IPS-18c (cell line): ENCODE data around the gene PCDHB5.
"Not testable (repeated sequence)": the region's sequence is repeated elsewhere in the genome, so short reads cannot be mapped to it uniquely, and the experiment has no call there.

Source experiments
- H3K4me3 ChIP-seq: 2 replicates; pipeline ENCODE4 v1.7.0; 2013; ENCODE audit warnings: low read depth, mild to moderate bottlenecking, low read length, moderate library complexity; ENCODE audit not compliant: insufficient read depth
- H3K9me3 ChIP-seq: one replicate; pipeline ENCODE4 v1.6.1; 2013; ENCODE audit warnings: mild to moderate bottlenecking, low read length, moderate library complexity; ENCODE audit not compliant: control insufficient read depth, insufficient read depth

PCDHB5 gene

GRCh38 chr5:141149812-141150211 lies 14.8 kb downstream of the PCDHB5 start, which contains the start of gene PCDHB6:
Gene PCDHB6 (plus strand): TSS chr5:141150057. CDS start chr5:141150258, 201 bp downstream.
- Histone ChIP-seq H3K9me3 (peaks cover 2% of the 10 kb centered on the region), H3K4me3 (no peak within 1 kb of the TSS)

GRCh38 chr5:141150224-141150992 lies 15.4 kb downstream of the PCDHB5 start:
- H3K9me3 ChIP-seq = peaks cover 2% of the 10 kb centered on the region
- H3K4me3 ChIP-seq = no peak overlapping the region

GRCh38 chr5:141150993-141151325 lies 16.0 kb downstream of the PCDHB5 start:
- H3K4me3 ChIP-seq = no peak overlapping the region

GRCh38 chr5:141151632-141152031 lies 16.6 kb downstream of the PCDHB5 start:
- not testable (repeated sequence) for H3K9me3 ChIP-seq

More at GRCh38 chr5:141150993-141151325, 16.0 kb downstream of the PCDHB5 start:
- H3K9me3 ChIP-seq = peaks cover 2% of the 10 kb centered on the region

GRCh38 chr5:141152096-141152495 lies 17.1 kb downstream of the PCDHB5 start:
- not testable (repeated sequence) for H3K4me3 ChIP-seq, H3K9me3 ChIP-seq

More at GRCh38 chr5:141151632-141152031, 16.6 kb downstream of the PCDHB5 start:
- H3K4me3 ChIP-seq = not testable (repeated sequence)

GRCh38 chr5:141155540-141156374 lies 20.8 kb downstream of the PCDHB5 start:
- Histone ChIP-seq H3K4me3 (no peak overlapping the region; the same call in 1 of the 2 replicates), H3K9me3 (no peaks in the 10 kb centered on the region)

- H3K4me3 ChIP-seq, H3K9me3 ChIP-seq: not testable (repeated sequence)
Observed at GRCh38 chr5:141157356-141157755, 22.4 kb downstream of the PCDHB5 start.

GRCh38 chr5:141157901-141158300 lies 22.9 kb downstream of the PCDHB5 start:
- H3K9me3 ChIP-seq, H3K4me3 ChIP-seq: not testable (repeated sequence)

- H3K4me3 ChIP-seq = no peak within 1 kb of the TSS
- peaks cover 7% of the 10 kb centered on the region for H3K9me3 ChIP-seq
Observed at GRCh38 chr5:141172381-141173204, 37.6 kb downstream of the PCDHB5 start, which contains the start of gene PCDHB7. Gene PCDHB7 (plus strand): TSS chr5:141172644. CDS start chr5:141172836, 192 bp downstream.

GRCh38 chr5:141174291-141175104 lies 39.5 kb downstream of the PCDHB5 start:
- not testable (repeated sequence) for H3K9me3 ChIP-seq, H3K4me3 ChIP-seq

- H3K4me3 ChIP-seq = no peak overlapping the region
- H3K9me3 ChIP-seq = peaks cover 7% of the 10 kb centered on the region
Observed at GRCh38 chr5:141175933-141176332, 40.9 kb downstream of the PCDHB5 start.

GRCh38 chr5:141177577-141178191 lies 42.7 kb downstream of the PCDHB5 start, which contains the start of gene PCDHB8:
Gene PCDHB8 (plus strand): TSS chr5:141177790. CDS start chr5:141178035, 245 bp downstream.
- not testable (repeated sequence) for H3K4me3 ChIP-seq, H3K9me3 ChIP-seq

- not testable (repeated sequence) for H3K9me3 ChIP-seq, H3K4me3 ChIP-seq
Observed at GRCh38 chr5:141179371-141179770, 44.4 kb downstream of the PCDHB5 start.

GRCh38 chr5:141179876-141180275 lies 44.9 kb downstream of the PCDHB5 start:
- not testable (repeated sequence) for H3K9me3 ChIP-seq, H3K4me3 ChIP-seq

GRCh38 chr5:141180313-141180712 lies 45.3 kb downstream of the PCDHB5 start:
- Histone ChIP-seq H3K4me3 (no peak overlapping the region), H3K9me3 (peaks cover 4% of the 10 kb centered on the region)

- peaks cover 4% of the 10 kb centered on the region for H3K9me3 ChIP-seq
- 0 out of 2 replicates have a peak within 1 kb of the TSS, but pooled peaks have one; percentile 5 for H3K4me3 ChIP-seq
Observed at GRCh38 chr5:141182248-141182647, 47.2 kb downstream of the PCDHB5 start, which contains the start of gene PCDHB16. Gene PCDHB16 (plus strand): TSS chr5:141182387. CDS start chr5:141182560, 173 bp downstream.
